Activated T-cell treated with anti-CD3 and anti-CD28 coated beads, Interleukin-2, amount 50 U/mL, for 48 hours (primary cell): Measurements from ENCODE around the gene CAPN7.

Experiments used
- DNase-seq, 2 experiments: peaks; one replicate each; pipeline ENCODE4 v3.0.0-alpha.2; 2020

CAPN7 gene

DNA sequence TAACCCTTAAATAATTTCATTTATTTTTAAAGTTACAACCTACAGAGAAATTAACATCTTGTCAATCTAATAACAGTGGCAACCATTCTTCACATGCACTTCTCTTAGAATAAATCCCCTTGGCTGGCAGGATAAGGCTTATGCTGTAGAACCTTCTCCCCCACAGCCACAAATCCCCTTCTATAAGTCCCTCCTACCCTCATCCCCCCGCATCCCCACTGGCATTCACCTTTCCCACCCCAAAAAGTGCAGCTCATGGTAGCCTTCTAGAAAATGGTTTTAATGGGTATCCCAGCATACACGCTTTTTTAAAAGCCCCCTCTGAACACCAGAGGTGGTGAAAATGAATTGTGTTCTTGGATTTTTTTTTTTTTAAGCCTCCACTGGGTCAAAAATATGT lies 49.2 kb downstream of the CAPN7 start:
- no peak for DNase-seq

DNA sequence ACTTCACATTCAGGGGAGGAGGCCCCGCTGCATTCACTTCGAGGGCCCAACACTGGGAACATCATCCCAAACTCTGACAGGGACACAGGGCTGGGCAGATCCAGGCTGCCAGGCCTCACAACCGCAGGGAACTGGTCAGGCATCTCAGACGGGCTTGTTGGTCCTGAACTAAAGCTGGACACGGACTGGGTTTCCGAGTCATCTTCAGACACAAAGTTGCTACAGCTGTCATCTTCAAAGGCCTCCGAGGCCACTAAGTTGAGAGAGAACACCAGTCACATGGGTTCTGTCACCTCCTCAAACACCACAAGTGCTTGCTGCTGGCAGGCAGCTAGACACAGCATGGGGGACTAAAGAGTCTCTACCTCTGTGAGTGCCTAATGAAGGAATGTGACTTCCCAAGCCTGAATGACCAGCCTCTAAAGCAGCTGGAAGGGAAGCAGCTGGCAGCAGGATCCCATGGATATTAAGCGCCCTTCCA lies 50.9 kb downstream of the CAPN7 start:
- DNase-seq, result no peak

- DNase-seq, result no peak
Observed at GRCh38 chr3:15258720-15259119, 52.7 kb downstream of the CAPN7 start.

DNA sequence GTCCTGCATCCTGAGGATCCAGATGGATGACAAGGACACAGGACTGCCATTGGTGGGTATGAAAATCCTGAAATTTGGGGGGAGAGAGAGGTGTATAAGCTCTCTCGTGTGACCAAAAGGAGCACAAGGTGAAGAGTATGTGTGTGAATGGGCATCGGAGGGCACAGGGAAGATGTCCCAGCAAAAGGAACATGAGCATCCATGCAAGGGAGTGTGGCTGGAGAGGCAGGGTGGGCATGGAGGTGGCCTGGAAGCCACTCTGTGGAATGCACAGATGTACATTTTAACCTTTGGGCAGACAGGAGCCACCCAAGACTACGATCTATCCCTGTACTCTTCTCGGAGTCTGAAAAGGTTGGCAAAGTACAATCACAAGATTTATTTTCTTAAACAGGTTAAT lies 54.5 kb downstream of the CAPN7 start:
- DNase-seq, result no peak

- no peak for DNase-seq
Observed at GRCh38 chr3:15261274-15261673, 55.2 kb downstream of the CAPN7 start.

- no peak for DNase-seq
Observed at GRCh38 chr3:15262021-15262420, 56.0 kb downstream of the CAPN7 start.

DNA sequence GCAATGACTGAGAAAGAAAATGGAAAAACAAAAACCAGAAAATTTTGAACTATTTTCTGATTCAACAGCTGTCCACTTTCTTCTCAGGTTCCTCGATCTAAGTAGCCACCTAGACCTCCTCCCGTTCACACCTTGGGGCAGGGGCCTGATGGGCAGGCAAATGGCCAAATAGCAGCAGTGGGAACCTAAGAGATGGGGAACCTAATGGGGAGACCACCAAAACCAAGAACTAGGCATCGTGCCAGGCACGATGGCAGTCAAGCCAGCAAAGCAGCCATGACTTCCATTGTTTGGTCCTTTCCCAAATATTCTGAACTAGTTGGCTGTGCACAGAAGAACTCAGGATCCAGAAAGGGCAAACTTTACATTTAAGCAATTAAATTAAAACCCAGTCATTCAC lies 57.1 kb downstream of the CAPN7 start:
- no peak for DNase-seq

- no peak for DNase-seq
Observed at GRCh38 chr3:15263926-15264325, 57.9 kb downstream of the CAPN7 start.

DNA sequence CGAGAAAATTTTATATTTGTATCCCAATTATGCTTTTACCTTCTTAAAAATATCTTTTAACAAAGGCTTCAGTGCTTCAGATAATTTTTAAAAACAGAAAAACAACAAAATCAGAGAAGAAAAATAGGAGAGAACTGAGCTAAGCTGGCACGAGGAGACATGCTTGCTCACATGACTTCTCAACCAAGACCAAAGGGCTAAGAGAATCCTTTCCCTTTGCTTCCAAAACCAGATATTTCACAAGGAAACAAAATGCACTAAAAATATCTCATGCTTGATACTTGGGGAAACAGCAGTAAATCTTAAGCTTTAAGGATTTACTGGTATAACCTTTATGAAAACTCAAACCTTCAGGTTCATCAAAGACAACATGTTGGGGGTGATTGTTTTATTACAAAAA lies 58.4 kb downstream of the CAPN7 start:
- no peak for DNase-seq

DNA sequence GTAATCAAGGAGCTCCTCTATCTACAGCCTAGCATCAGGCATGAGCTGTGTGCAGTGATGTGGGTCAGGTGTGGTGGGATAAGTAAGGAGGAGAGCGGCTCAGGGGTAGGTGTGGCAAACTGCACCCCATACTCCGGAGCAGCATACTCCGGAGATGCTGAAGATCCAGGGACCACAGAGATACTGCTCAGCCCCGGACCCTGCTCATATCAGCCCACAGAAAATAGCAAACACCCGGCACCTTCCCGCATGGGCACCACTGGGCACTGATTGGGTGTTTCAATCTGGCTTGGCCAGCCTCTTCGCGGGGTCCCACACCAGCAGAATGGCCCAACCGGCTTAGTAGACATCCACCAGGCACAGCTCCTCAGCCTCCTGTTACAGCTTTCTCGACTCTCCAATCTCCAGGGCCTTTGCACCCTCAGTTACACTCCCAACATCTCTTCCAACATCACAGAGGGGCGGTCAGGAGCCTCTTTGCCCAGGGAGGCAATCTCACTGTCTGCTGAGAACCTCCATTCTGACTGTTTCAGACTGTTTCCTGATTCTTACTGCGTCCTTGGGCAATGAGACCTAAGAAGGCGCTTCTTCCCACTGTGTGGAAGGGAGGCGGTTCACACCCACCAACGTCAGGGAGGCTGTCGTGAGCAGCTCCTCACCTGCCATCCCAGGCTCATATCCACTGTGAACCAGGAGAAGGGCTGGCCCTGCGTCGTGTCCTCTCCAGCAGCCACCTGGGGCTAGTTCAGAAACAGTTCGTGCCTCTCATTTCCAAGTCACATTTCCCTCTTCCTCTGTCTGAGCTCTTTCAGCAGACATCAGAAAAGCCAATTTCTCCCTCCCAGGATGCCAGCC lies 59.8 kb downstream of the CAPN7 start:
- no peak for DNase-seq

GRCh38 chr3:15266510-15267376 lies 60.7 kb downstream of the CAPN7 start:
- DNase-seq, result no peak

DNA sequence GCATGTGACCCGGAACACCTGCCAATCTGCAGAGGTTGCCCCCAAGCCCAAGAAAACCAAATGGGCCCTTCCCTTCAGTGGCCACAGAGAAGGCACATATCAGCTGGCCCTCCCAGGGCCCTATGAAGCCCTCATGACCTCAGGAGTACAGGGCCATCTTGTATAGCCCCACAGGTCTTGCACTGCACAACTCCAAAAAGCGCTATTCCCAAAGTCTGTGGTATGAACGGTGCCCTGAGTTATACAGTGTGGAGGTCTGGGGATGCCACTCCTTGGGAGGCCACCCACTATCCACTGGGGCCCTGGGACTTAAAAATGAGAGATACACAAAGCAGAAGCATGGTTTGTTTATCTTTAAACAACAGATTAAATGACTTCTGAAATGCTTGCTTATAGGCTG lies 61.5 kb downstream of the CAPN7 start:
- no peak for DNase-seq

- DNase-seq, result peak; percentile 89 to 90
Observed at GRCh38 chr3:15268033-15268631, 62.1 kb downstream of the CAPN7 start.

DNA sequence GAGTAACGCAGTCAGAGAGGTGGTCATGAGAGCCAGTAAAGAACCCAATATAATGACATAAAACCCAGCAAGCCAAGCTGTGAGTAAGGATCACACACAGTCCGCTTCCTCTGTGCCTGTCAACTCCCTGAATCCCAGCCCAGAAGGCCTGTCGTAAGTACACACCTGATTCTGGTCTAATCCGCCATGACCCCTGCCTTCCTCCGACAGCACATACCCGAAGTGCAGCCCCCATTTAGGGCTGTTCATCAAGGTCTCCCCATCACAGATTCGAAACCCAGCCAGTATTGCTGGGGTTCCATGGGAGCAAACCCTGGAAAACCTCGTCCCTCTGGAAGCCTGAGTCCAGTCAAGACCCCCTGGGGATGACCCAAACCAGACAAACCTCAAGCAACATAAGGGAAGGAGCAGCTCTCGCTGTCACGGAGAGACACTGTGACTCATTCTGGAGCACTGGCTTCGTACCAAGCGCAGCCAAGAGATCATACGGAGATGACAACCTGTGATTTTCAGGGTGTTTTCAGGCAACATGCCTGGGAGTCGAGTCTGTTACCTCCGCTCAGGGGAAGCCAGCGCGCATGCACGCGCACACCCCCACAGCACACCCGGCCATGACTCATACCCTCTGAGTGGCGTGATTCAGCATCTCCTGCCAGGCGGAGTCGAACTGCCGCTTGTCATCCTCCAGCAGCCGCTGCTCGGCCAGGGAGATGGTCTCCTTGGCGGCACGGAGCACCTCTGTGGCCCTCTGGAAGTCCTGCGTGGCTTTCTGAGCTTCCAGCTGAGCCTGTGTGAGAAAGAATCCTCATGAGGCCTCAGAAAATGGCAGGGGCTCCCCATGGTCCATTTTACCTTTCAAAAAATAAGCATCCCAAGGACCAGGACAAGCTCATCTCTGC lies 63.3 kb downstream of the CAPN7 start:
- peak; percentile 86 to 91 for DNase-seq

DNA sequence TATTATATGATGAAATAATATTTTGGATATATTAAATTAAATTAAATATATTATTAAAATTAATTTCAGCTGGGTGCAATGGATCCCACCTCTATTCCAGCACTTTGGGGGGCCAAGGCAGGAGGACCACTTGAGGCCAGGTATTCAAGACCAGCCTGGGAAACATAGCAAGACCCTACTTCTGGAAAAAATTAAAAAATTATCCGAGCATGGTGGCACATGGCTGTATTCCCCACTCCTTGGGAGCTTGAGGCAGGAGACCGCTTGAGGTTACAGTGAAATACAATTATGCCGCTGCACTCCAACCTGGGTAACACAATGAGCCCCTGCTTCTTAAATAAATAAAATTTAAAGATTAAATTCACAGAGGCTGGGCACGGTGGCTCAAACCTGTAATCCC lies 65.0 kb downstream of the CAPN7 start:
- DNase-seq, result no peak

GRCh38 chr3:15271785-15272381 lies 65.8 kb downstream of the CAPN7 start:
- peak; percentile 80 to 81 for DNase-seq

GRCh38 chr3:15272426-15273196 lies 66.6 kb downstream of the CAPN7 start:
- peak; percentile 19 to 21 for DNase-seq

- peak; percentile 14 to 15 for DNase-seq
Observed at GRCh38 chr3:15273227-15273626, 67.2 kb downstream of the CAPN7 start.

DNA sequence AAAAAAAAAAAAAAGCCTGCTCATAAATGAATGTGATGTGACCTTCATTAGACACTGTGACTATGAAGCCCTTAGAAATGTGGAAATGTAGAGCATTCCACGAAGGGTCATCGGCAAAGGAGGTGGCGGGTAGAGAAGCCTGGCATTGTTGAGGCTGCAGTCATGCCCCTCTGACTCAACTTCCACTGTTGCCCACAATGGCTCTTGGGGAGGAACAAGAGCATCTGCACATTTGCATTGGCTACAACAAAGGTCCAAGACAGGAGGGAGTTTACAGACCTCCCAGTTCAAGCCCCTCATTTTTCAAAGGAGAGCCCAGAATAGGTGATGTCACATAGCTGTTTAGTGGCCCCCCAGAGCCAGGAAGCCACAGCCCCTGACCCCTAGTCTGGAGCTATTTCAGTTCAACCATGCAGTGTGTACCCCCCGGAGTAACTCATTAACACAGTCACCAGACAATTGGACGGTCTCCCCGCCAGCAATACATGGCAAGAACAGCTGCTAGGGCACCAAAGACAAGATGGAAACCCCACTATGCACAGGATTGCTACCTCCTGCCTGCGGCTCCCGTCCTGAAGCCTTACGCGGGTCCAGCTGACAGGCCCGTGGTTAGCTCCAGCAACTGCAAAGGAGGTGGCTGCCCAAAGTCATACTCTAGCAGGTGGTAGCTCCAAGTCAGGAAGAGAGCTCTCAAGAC lies 70.1 kb downstream of the CAPN7 start:
- DNase-seq, result peak in 1 of 2 experiments; percentile 20

- no peak for DNase-seq
Observed at GRCh38 chr3:15277861-15278500, 71.9 kb downstream of the CAPN7 start.
